Endothelial cell (in vitro differentiated cells): ENCODE data around the gene DOCK10. TPM values are rescaled to one million over a fixed set of nuclear protein-coding genes. Genes with fewer than 3 reads are reported as not detected.

Experiments
- DNase-seq: peaks from one replicate; pipeline ENCODE4 v3.0.0; 2021; ENCODE audit warnings: low spot score
- H3K27ac Mint-ChIP-seq: one replicate; pipeline ENCODE4 v1.8.0; 2021; ENCODE audit warnings: mixed read lengths, inconsistent platforms; ENCODE audit not compliant: unreplicated experiment
- H3K27me3 Mint-ChIP-seq: one replicate; pipeline ENCODE4 v1.8.0; 2021; ENCODE audit warnings: mild to moderate bottlenecking, moderate library complexity, mixed read lengths, inconsistent platforms; ENCODE audit not compliant: unreplicated experiment
- H3K36me3 Mint-ChIP-seq: one replicate; pipeline ENCODE4 v1.8.0; 2021; ENCODE audit warnings: mild to moderate bottlenecking, low read depth, mixed read lengths, inconsistent platforms; ENCODE audit not compliant: unreplicated experiment
- H3K4me1 Mint-ChIP-seq: one replicate; pipeline ENCODE4 v1.8.0; 2021; ENCODE audit warnings: mild to moderate bottlenecking, mixed read lengths, inconsistent platforms; ENCODE audit not compliant: unreplicated experiment
- H3K4me3 Mint-ChIP-seq: one replicate; pipeline ENCODE4 v1.8.0; 2021; ENCODE audit warnings: mild to moderate bottlenecking, mixed read lengths, inconsistent platforms; ENCODE audit not compliant: unreplicated experiment
- H3K9me3 Mint-ChIP-seq: one replicate; pipeline ENCODE4 v1.8.0; 2021; ENCODE audit warnings: mixed read lengths, inconsistent platforms; ENCODE audit not compliant: unreplicated experiment
- total RNA-seq: library from RNA; stranded (reverse); fragmentation: NEBNext Ultra II Directional; extraction: Animal tissue kit (Norgen Biotek cat#: 25700); gene quantifications from one replicate; pipeline ENCODE4 v1.2.1, GENCODE V29; 2021; ENCODE audit not compliant: unreplicated experiment
- TF ChIP-seq, protein P1 (sequence below): fragments of 200-600 bp; sonication (generic); IDR thresholded peaks from one replicate; pipeline ENCODE4 v1.5.0; 2021; ENCODE audit warnings: antibody characterized with exemption; ENCODE audit not compliant: unreplicated experiment

Gene DOCK10
- total RNA-seq, 1 donor from 2014 or later, result 7.6 TPM

DNA sequence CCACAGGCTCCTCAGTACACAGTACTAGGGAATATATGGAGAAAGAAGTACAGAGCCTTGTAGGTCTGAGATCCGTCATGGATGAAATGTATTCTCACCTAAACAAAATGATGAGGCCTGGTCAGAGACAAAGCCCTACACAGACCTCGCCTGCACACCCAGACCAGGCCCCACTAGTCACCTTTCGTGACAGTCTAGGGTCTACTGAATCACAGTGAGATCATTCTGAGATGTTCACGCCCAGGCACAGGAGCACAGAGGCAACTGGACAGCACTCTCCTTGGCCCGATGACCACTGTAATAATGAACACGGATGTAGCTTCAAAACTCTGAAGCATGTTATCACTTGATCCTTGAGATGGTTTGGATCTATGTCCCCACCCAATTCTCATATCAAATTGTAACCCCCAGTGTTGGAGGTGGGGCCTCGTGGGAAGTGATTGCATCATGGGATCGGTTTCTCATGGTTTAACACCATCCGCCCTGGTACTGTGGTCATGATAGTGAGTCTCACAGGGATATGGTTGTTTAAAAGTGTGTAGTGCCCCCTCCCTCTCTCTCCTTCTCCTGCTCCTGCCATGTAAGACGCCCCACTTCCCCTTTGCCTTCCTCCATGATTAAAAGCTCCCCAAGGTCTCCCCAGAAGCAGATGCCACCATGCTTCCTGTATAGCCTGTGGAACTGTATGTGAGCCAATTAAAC is 15.1 kb downstream of the DOCK10 start:
- Mint-ChIP-seq H3K27ac (no peak overlapping the region), H3K4me3 (no peak overlapping the region), H3K27me3 (no peaks in the 10 kb centered on the region), H3K9me3 (no peaks in the 10 kb centered on the region), H3K4me1 (peaks cover 8% of the 10 kb centered on the region), H3K36me3 (no peaks in the 10 kb centered on the region)
- TF ChIP-seq, protein P1, sequence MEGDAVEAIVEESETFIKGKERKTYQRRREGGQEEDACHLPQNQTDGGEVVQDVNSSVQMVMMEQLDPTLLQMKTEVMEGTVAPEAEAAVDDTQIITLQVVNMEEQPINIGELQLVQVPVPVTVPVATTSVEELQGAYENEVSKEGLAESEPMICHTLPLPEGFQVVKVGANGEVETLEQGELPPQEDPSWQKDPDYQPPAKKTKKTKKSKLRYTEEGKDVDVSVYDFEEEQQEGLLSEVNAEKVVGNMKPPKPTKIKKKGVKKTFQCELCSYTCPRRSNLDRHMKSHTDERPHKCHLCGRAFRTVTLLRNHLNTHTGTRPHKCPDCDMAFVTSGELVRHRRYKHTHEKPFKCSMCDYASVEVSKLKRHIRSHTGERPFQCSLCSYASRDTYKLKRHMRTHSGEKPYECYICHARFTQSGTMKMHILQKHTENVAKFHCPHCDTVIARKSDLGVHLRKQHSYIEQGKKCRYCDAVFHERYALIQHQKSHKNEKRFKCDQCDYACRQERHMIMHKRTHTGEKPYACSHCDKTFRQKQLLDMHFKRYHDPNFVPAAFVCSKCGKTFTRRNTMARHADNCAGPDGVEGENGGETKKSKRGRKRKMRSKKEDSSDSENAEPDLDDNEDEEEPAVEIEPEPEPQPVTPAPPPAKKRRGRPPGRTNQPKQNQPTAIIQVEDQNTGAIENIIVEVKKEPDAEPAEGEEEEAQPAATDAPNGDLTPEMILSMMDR, result no peak
- no peak for DNase-seq

DNA sequence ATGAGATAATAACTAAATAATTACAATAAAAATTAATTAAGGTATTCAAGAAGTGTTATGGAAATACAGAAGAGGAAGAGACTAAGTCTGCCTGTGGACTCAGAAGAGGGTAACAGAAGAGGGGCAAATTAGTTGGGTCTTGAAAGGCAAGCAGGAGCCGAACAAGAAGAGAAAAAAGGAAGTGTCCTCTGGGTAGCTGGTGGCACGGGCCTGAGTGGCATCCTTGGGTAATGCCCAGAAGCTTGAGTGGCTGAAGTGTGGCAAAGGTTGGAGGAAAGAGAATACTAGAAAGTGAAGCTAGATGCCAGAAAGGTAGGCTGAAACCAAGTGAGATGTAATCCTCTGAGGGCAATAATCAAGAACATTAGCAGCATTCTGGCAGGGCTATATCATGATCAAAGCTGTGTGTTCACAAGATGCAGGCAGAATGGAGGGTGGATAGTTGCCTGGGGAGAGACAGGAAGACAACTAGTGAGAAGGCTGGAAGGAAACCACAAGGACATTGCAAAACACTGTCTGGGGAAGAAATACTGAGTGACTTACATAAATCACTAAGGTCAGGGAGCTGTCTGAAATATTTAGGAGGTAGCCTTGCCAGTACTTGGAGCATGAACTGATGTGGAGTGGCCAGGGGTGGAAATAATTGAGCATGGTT is 16.2 kb downstream of the DOCK10 start:
- peaks cover 8% of the 10 kb centered on the region for H3K4me1 Mint-ChIP-seq
- H3K4me3 Mint-ChIP-seq, result no peak overlapping the region
- no peaks in the 10 kb centered on the region for H3K27me3 Mint-ChIP-seq
- no peak for DNase-seq
- H3K27ac Mint-ChIP-seq, result no peak overlapping the region
- no peaks in the 10 kb centered on the region for H3K9me3 Mint-ChIP-seq
- H3K36me3 Mint-ChIP-seq, result no peaks in the 10 kb centered on the region
- TF ChIP-seq, protein P1, result no peak

DNA sequence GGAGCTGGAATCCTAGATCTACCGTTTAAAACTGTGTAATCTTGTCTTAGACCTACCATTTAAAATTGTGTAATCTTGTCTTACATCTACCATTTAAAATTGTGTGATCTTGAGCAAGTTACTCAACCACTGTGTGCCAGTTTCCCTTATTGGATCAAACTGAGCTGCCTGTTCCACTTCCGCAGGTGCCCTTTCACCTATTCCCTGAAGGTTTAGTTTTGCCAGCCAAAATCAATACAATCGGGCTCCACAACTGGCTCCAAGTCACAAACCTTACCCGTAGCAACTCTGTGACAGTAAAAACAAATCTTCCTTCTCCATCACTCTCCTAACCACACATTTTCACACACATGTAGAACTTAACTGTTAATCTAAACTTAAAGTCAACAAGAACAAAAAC is 20.1 kb downstream of the DOCK10 start:
- H3K4me1 Mint-ChIP-seq, result peaks cover 8% of the 10 kb centered on the region
- no peak for DNase-seq
- H3K9me3 Mint-ChIP-seq, result no peaks in the 10 kb centered on the region
- TF ChIP-seq, protein P1, result no peak
- H3K27me3 Mint-ChIP-seq, result no peaks in the 10 kb centered on the region
- no peaks in the 10 kb centered on the region for H3K36me3 Mint-ChIP-seq
- no peak overlapping the region for H3K4me3 Mint-ChIP-seq
- no peak overlapping the region for H3K27ac Mint-ChIP-seq

DNA sequence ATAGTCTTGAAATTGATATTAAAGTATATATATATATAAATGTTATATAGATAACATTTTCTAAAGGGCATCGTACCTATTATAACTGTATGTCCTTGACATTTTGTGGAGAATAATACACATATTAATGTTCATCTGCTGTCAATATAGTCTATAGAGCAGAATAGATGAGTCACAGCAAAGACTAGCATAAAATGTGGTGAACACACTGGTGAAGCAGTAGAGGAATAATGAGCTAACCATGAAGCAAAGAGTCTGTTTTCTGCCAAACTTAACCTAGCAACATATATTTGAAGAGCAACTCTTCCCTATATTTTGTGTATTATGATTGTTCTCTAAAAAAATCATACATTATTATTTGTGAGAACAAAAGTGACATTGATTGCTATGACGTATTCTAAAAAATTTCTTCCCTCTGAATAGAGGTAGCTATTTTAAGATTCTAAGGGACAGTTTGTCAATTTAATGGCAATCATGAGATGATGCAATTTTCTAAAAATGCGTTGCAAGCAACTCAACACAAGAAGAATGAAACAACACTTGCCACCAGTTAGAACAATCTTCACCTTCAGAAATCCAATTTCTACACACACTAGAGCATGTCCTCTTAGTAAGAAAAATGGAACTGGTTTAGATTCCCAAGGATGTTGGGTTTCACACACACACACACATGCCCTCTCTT is 22.0 kb downstream of the DOCK10 start:
- no peaks in the 10 kb centered on the region for H3K27me3 Mint-ChIP-seq
- no peaks in the 10 kb centered on the region for H3K4me1 Mint-ChIP-seq
- no peak for DNase-seq
- H3K36me3 Mint-ChIP-seq, result no peaks in the 10 kb centered on the region
- H3K9me3 Mint-ChIP-seq, result no peaks in the 10 kb centered on the region
- H3K27ac Mint-ChIP-seq, result no peak overlapping the region
- no peak overlapping the region for H3K4me3 Mint-ChIP-seq
- TF ChIP-seq, protein P1, result no peak

DNA sequence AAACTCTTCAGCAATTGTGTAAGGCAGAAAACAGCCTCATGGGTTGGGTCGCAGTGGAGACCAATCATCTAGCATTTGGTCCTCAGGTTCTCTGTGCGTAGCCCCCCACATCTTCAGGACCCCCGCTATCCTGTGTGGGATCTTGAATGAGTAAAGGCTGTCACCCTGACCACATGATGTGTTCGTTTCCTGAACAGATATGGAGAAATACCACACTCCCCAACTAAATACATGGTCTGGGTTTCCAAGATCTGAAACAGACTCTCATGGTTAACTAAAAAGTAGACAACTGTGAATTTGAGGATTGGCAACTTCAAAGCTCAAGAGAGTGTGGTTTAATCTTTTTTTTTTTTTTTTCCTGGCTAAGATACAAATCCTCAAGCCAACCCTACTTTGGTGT is 23.2 kb downstream of the DOCK10 start:
- TF ChIP-seq, protein P1, result no peak
- H3K4me3 Mint-ChIP-seq, result no peak overlapping the region
- no peak overlapping the region for H3K27ac Mint-ChIP-seq
- H3K36me3 Mint-ChIP-seq, result no peaks in the 10 kb centered on the region
- H3K4me1 Mint-ChIP-seq, result no peaks in the 10 kb centered on the region
- H3K9me3 Mint-ChIP-seq, result no peaks in the 10 kb centered on the region
- H3K27me3 Mint-ChIP-seq, result no peaks in the 10 kb centered on the region
- DNase-seq, result no peak
